Uterus (tissue), 2 donors: ENCODE results near the gene SBF2.

Experiments
- POLR2A ChIP-seq, 2 donors: fragments of 450-650 bp; IDR thresholded peaks; one replicate each; pipeline ENCODE4 v1.6.1; 2016; ENCODE audit warnings: antibody characterized with exemption in 2 of 2, mild to moderate bottlenecking in 1 of 2, moderate library complexity in 1 of 2
- TF ChIP-seq, protein P1 (sequence below), 4 experiments: fragments of 200-600 bp in 2 of 4; fragments of 450-650 bp in 2 of 4; sonication (generic) in 2 of 4; IDR thresholded peaks; one replicate each; pipeline ENCODE4 v1.5.1; 2016 to 2019; ENCODE audit warnings: antibody characterized with exemption in 4 of 4, mild to moderate bottlenecking in 2 of 4, moderate library complexity in 1 of 4

DNA sequence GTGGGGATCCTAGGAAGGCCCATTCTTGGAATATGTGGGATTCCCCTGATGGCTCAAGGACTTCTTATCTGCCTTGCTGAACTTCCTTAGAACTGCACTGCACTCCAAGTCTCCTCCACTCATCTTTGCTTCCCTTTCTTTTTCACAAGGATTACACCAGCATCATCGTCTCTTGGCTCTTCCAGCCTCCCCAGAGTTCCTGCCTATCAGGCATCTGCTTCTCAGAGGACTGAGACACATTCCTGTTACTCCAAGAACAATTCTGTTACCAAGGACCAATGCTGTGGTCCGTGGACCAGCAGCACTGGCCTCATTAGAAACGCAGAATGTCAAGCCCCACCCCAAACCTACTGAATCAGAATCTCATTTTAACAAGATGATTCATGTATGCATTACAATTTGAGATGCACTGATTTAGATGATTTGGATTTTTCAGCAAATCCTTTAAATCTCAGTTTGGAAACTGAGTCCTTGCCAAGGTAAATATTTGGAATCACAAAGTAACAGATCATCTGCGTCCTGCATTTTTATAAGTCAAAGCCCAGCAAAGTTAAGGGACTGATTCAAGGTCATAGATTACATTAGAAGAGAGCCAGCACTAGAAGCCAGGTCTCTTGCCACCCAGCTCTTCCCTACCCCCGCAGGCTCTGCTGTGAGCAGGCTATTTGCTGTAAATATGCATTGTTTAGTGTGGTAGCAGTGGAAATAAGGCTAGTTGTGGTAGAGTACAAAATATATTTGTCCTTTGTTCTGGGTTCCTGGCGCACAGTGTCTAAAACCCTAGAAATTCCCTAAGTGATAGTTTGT lies 519.2 kb downstream of the SBF2 start:
- TF ChIP-seq, protein P1, sequence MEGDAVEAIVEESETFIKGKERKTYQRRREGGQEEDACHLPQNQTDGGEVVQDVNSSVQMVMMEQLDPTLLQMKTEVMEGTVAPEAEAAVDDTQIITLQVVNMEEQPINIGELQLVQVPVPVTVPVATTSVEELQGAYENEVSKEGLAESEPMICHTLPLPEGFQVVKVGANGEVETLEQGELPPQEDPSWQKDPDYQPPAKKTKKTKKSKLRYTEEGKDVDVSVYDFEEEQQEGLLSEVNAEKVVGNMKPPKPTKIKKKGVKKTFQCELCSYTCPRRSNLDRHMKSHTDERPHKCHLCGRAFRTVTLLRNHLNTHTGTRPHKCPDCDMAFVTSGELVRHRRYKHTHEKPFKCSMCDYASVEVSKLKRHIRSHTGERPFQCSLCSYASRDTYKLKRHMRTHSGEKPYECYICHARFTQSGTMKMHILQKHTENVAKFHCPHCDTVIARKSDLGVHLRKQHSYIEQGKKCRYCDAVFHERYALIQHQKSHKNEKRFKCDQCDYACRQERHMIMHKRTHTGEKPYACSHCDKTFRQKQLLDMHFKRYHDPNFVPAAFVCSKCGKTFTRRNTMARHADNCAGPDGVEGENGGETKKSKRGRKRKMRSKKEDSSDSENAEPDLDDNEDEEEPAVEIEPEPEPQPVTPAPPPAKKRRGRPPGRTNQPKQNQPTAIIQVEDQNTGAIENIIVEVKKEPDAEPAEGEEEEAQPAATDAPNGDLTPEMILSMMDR (IDR thresholded peaks at IDR 0.05): no peak
- no peak for TF ChIP-seq POLR2A (IDR thresholded peaks at IDR 0.05)
